A673 (cell line): ENCODE data around the gene LACRT. TPM values are rescaled to one million over a fixed set of nuclear protein-coding genes. Genes with fewer than 3 reads are reported as not detected.
A peak's percentile ranks its signal among the peaks of the same experiment; 100 is the strongest.

Experiments
- BruUV-seq: library from RNA; stranded (reverse); fragments of 400-500 nt; replicated peaks from 2 replicates; lab custom pipeline; 2021; lab: Mats Ljungman, UMichigan
- CTCF ChIA-PET: fragments of 300-600 bp; sonication (Branson Sonifier 250); formaldehyde crosslinking; loops from one replicate; lab custom pipeline; 2022; ENCODE audit warnings: antibody characterized with exemption; lab: Charles Lee
- POLR2A ChIA-PET: fragments of 300-600 bp; sonication (Branson Sonifier 250); formaldehyde crosslinking; loops from one replicate; lab custom pipeline; 2022; ENCODE audit warnings: antibody characterized with exemption; ENCODE audit not compliant: low non-redundant PET; lab: Charles Lee
- DNase-seq: peaks from one replicate; pipeline ENCODE4 v3.0.0-alpha.2; 2015; ENCODE audit warnings: low spot score
- H3K27ac ChIP-seq: fragments of 200-600 bp; sonication (generic); 2 replicates; pipeline ENCODE4 v1.5.1; 2016; ENCODE audit warnings: mixed run types, low read depth, mild to moderate bottlenecking, mixed read lengths, antibody characterized with exemption, low read length; ENCODE audit not compliant: poor library complexity, severe bottlenecking
- H3K27me3 ChIP-seq: fragments of 200-600 bp; sonication (generic); replicated peaks from 2 replicates; pipeline ENCODE4 v1.6.1; 2017; ENCODE audit warnings: mixed run types, low read depth, mild to moderate bottlenecking, mixed read lengths, antibody characterized with exemption, low read length; ENCODE audit not compliant: insufficient read depth, poor library complexity
- H3K36me3 ChIP-seq: fragments of 200-600 bp; sonication (generic); 2 replicates; pipeline ENCODE4 v1.6.1; 2016; ENCODE audit warnings: mixed run types, mild to moderate bottlenecking, mixed read lengths, antibody characterized with exemption, low read length; ENCODE audit not compliant: insufficient read depth, poor library complexity, severe bottlenecking
- H3K4me1 ChIP-seq: fragments of 200-600 bp; sonication (generic); 2 replicates; pipeline ENCODE4 v1.6.1; 2017; ENCODE audit warnings: mixed run types, mild to moderate bottlenecking, mixed read lengths, antibody characterized with exemption, low read length; ENCODE audit not compliant: insufficient read depth, poor library complexity, severe bottlenecking
- H3K4me3 ChIP-seq: fragments of 200-600 bp; sonication (generic); 2 replicates; pipeline ENCODE4 v1.5.1; 2016; ENCODE audit warnings: low read depth, mixed run types, mild to moderate bottlenecking, mixed read lengths, low read length; ENCODE audit not compliant: poor library complexity, severe bottlenecking
- H3K9me3 ChIP-seq: fragments of 200-600 bp; sonication (generic); 2 replicates; pipeline ENCODE4 v1.6.1; 2016; ENCODE audit warnings: mixed run types, low read depth, mild to moderate bottlenecking, mixed read lengths, antibody characterized with exemption, low read length; ENCODE audit not compliant: poor library complexity, severe bottlenecking
- CTCF ChIP-seq: fragments of 300-800, 200-600 bp; sonication (generic); conservative IDR thresholded peaks from 2 replicates; pipeline ENCODE4 v1.5.1; 2017; ENCODE audit warnings: low read depth, mild to moderate bottlenecking, antibody characterized with exemption, low read length, moderate library complexity, mixed read lengths
- EZH2 ChIP-seq: fragments of 200-600 bp; sonication (generic); IDR thresholded peaks from 2 replicates; pipeline ENCODE4 v1.6.1; 2017; ENCODE audit warnings: borderline replicate concordance, low read depth, mild to moderate bottlenecking, mixed read lengths, antibody characterized with exemption, low read length; ENCODE audit not compliant: poor library complexity, severe bottlenecking
- intact Hi-C: fragments of 100-400 bp; cut with micrococcal nuclease; formaldehyde crosslinking; loops from one replicate; pipeline ENCODE4 v1.10.0; 2022; ENCODE audit not compliant: unreplicated experiment
- total RNA-seq: library from RNA; stranded (reverse); gene quantifications from 2 replicates; pipeline ENCODE4 v1.2.3, GENCODE V29; 2021

The LACRT gene
- total RNA-seq, 1 experiment from 2014 or later = not detected

GRCh38 chr12:54657105-54657607, 22.5 kb upstream of the LACRT start:
- CTCF ChIA-PET = interaction anchor here (0.5 kb wide), 1 partner anchor 52 kb away, joined by 5 read pairs; no protein-coding TSS in a partner anchor
- Histone ChIP-seq H3K27me3 (no peaks in the 10 kb centered on the region), H3K36me3 (no peaks in the 10 kb centered on the region), H3K4me1 (peaks cover 19% of the 10 kb centered on the region), H3K4me3 (no peak overlapping the region), H3K9me3 (no peaks in the 10 kb centered on the region), H3K27ac (peak overlapping the region; percentile 74)
- POLR2A ChIA-PET = no interaction called here
- peak; percentile 42 for DNase-seq
- BruUV-seq = no TSS peak
- intact Hi-C loops = loop anchor here (5.0 kb wide), 1 partner anchor 35 kb away; no protein-coding TSS in a partner anchor
- TF ChIP-seq CTCF (no peak), EZH2 (no peak)

GRCh38 chr12:54654926-54655325, 20.2 kb upstream of the LACRT start:
- no peaks in the 10 kb centered on the region for H3K27me3 ChIP-seq
- H3K4me1 ChIP-seq = peaks cover 19% of the 10 kb centered on the region
- H3K36me3 ChIP-seq = no peaks in the 10 kb centered on the region
- TF ChIP-seq EZH2 (no peak), CTCF (no peak)
- no peaks in the 10 kb centered on the region for H3K9me3 ChIP-seq
- intact Hi-C loops = loop anchor here (5.0 kb wide), 1 partner anchor 37 kb away; no protein-coding TSS in a partner anchor
- no TSS peak for BruUV-seq
- H3K27ac ChIP-seq = no peak overlapping the region
- no peak for DNase-seq
- POLR2A ChIA-PET = no interaction called here
- CTCF ChIA-PET = no interaction called here
- no peak overlapping the region for H3K4me3 ChIP-seq

- no peaks in the 10 kb centered on the region for H3K9me3 ChIP-seq
- ChIA-PET CTCF (no interaction called here), POLR2A (no interaction called here)
- no peaks in the 10 kb centered on the region for H3K36me3 ChIP-seq
- TF ChIP-seq EZH2 (no peak), CTCF (no peak)
- DNase-seq = no peak
- intact Hi-C loops = no loop called here
- no peaks in the 10 kb centered on the region for H3K27me3 ChIP-seq
- peaks cover 19% of the 10 kb centered on the region for H3K4me1 ChIP-seq
- H3K4me3 ChIP-seq = no peak overlapping the region
- no TSS peak for BruUV-seq
- no peak overlapping the region for H3K27ac ChIP-seq
These were observed 18.3 kb upstream of the LACRT start for GRCh38 chr12:54653025-54653424.
